ENCODE data around the gene WFIKKN2.

GRCh38 chr17:50858486-50859225 lies 23.3 kb downstream of the WFIKKN2 start:
- no peak for TF ChIP-seq POLR2A (IDR thresholded peaks at IDR 0.05)
- no peak for TF ChIP-seq CTCF (IDR thresholded peaks at IDR 0.05)
